RWPE2 (cell line): ENCODE data around the gene PLA2G4D.
A peak's percentile ranks its signal among the peaks of the same experiment; 100 is the strongest.

Experiments used
- ATAC-seq: fragments of 200-7000 bp; cut with Tn5 transposase; 3 replicates; pipeline ENCODE4 v1.9.1; 2021; ENCODE audit warnings: low read depth
- DNase-seq: peaks from one replicate; pipeline ENCODE4 v3.0.0-alpha.2; 2020; ENCODE audit warnings: low spot score
- H3K27ac ChIP-seq: fragments of 450-650 bp; 2 replicates; pipeline ENCODE4 v1.5.1; 2017; ENCODE audit warnings: mild to moderate bottlenecking; ENCODE audit not compliant: poor library complexity, severe bottlenecking
- H3K27me3 ChIP-seq: fragments of 250-450 bp; sonication (Bioruptor Pico); 2 replicates; pipeline ENCODE4 v1.5.1; 2021; ENCODE audit warnings: mild to moderate bottlenecking, moderate library complexity; ENCODE audit not compliant: insufficient read depth, poor library complexity, severe bottlenecking
- H3K36me3 ChIP-seq: fragments of 250-450 bp; sonication (Bioruptor Pico); 2 replicates; pipeline ENCODE4 v1.5.1; 2020; ENCODE audit warnings: low read depth, mild to moderate bottlenecking, moderate library complexity
- H3K4me1 ChIP-seq: fragments of 250-450 bp; sonication (Bioruptor Pico); 2 replicates; pipeline ENCODE4 v1.5.1; 2021; ENCODE audit warnings: mild to moderate bottlenecking, moderate library complexity; ENCODE audit not compliant: insufficient read depth, poor library complexity, severe bottlenecking
- H3K4me3 ChIP-seq: fragments of 250-450 bp; sonication (Bioruptor Pico); 2 replicates; pipeline ENCODE4 v1.5.1; 2021; ENCODE audit warnings: mild to moderate bottlenecking, moderate library complexity; ENCODE audit not compliant: severe bottlenecking
- H3K9me3 ChIP-seq: fragments of 250-450 bp; sonication (Bioruptor Pico); 2 replicates; pipeline ENCODE4 v1.5.1; 2021; ENCODE audit warnings: mild to moderate bottlenecking, moderate library complexity; ENCODE audit not compliant: severe bottlenecking
- CTCF ChIP-seq: fragments of 450-650 bp; IDR thresholded peaks from one replicate; pipeline ENCODE4 v1.5.1; 2017; ENCODE audit warnings: mild to moderate bottlenecking, moderate library complexity; ENCODE audit not compliant: poor library complexity, severe bottlenecking

PLA2G4D gene

GRCh38 chr15:42133886-42134502, 39.6 kb upstream of the PLA2G4D start:
- Histone ChIP-seq H3K27ac (no peak overlapping the region), H3K4me1 (peaks cover 3% of the 10 kb centered on the region), H3K9me3 (no peaks in the 10 kb centered on the region), H3K36me3 (no peaks in the 10 kb centered on the region), H3K27me3 (no peaks in the 10 kb centered on the region), H3K4me3 (no peak overlapping the region)
- ATAC-seq: peak; percentile 71
- peak; percentile 98 for TF ChIP-seq CTCF
- peak; percentile 83 for DNase-seq

- Histone ChIP-seq H3K4me3 (no peak overlapping the region), H3K36me3 (no peaks in the 10 kb centered on the region), H3K9me3 (no peaks in the 10 kb centered on the region), H3K27ac (no peak overlapping the region), H3K4me1 (peaks cover 3% of the 10 kb centered on the region), H3K27me3 (no peaks in the 10 kb centered on the region)
- DNase-seq: peak; percentile 26
- TF ChIP-seq CTCF: no peak
- no peak for ATAC-seq
These were observed 39.0 kb upstream of the PLA2G4D start for GRCh38 chr15:42133356-42133755.

- no peaks in the 10 kb centered on the region for H3K36me3 ChIP-seq
- no peaks in the 10 kb centered on the region for H3K27me3 ChIP-seq
- TF ChIP-seq CTCF: no peak
- DNase-seq: no peak
- H3K4me1 ChIP-seq: peaks cover 3% of the 10 kb centered on the region
- no peaks in the 10 kb centered on the region for H3K9me3 ChIP-seq
- no peak overlapping the region for H3K27ac ChIP-seq
- ATAC-seq: peak; percentile 49
- no peak overlapping the region for H3K4me3 ChIP-seq
These were observed 37.8 kb upstream of the PLA2G4D start for GRCh38 chr15:42131826-42132806.

GRCh38 chr15:42131006-42131405, 36.6 kb upstream of the PLA2G4D start:
- DNase-seq: no peak
- H3K9me3 ChIP-seq: no peaks in the 10 kb centered on the region
- no peak overlapping the region for H3K27ac ChIP-seq
- no peaks in the 10 kb centered on the region for H3K36me3 ChIP-seq
- ATAC-seq: no peak
- H3K4me1 ChIP-seq: peaks cover 3% of the 10 kb centered on the region
- no peak for TF ChIP-seq CTCF
- no peaks in the 10 kb centered on the region for H3K27me3 ChIP-seq
- no peak overlapping the region for H3K4me3 ChIP-seq
